Measurements from ENCODE around the gene AURKB. TPM values are rescaled to one million over a fixed set of nuclear protein-coding genes. Genes with fewer than 3 reads are reported as not detected.

The AURKB gene
- total and polyA plus RNA-seq, 2 donors (not counting 1 experiment from before 2014, with no cell fraction given): 1.1 to 5.3 TPM

- ChIA-PET POLR2A (interaction anchor here (1.1 to 3.6 kb wide), 4 partner anchors 12 to 87 kb away, joined by 3 to 18 read pairs (median 4); partner anchors contain the start of gene CTC1), CTCF (interaction anchor here (0.6 to 7.7 kb wide), 14 partner anchors 24 to 138 kb away, joined by 3 to 86 read pairs (median 4); partner anchors contain the start of genes ALOXE3, HES7 and SLC25A35)
- no peaks in the 10 kb centered on the region for H3K9me3 Mint-ChIP-seq (ENCODE audit: insufficient read depth)
- intact Hi-C loops (cut with micrococcal nuclease): no loop called here
- H3K27ac Mint-ChIP-seq: peak overlapping the region; percentile 92
- Histone ChIP-seq H3K4me2 (replicated peaks; ENCODE audit: low read depth, low read length, poor library complexity, severe bottlenecking) (peak overlapping the region; percentile 99), H2AFZ (ENCODE audit: insufficient read depth, low read depth, low read length, poor library complexity, severe bottlenecking) (no peak overlapping the region), H3K4me1 (ENCODE audit: control insufficient read depth in 2 of 2, insufficient read depth in 2 of 2, low read length in 2 of 2) (peaks cover 42 to 69% of the 10 kb centered on the region in 2 donors), H3K4me3 (ENCODE audit: control extremely low read depth in 1 of 5, extremely low read depth in 1 of 5, insufficient read depth in 1 of 5, low read depth in 2 of 5, low read length in 4 of 5) (peak overlapping the region; percentile 67 to 98 (median 94)), H3K79me2 (ENCODE audit: control insufficient read depth, insufficient read depth, low read length) (peaks cover 25% of the 10 kb centered on the region), H4K20me1 (ENCODE audit: control insufficient read depth, insufficient read depth, low read length, poor library complexity, severe bottlenecking) (peaks cover 4% of the 10 kb centered on the region), H3K27ac (ENCODE audit: low read length in 2 of 2) (peak overlapping the region; percentile 94 to 99), H3K27me3 (replicated peaks in 1 of 4; ENCODE audit: control extremely low read depth in 1 of 4, control insufficient read depth in 3 of 4, insufficient read depth in 4 of 4, low read length in 3 of 4) (no peaks in the 10 kb centered on the region), H3K9ac (ENCODE audit: low read length) (peak overlapping the region; percentile 99), H3K9me3 (ENCODE audit: control extremely low read depth in 1 of 3, control insufficient read depth in 2 of 3, insufficient read depth in 1 of 3, low read length in 2 of 3) (no peaks in the 10 kb centered on the region), H3K36me3 (replicated peaks in 1 of 2; ENCODE audit: control extremely low read depth in 1 of 2, control insufficient read depth in 1 of 2, extremely low read depth in 1 of 2, insufficient read depth in 2 of 2, low read length in 1 of 2) (peaks cover 0 to 26% of the 10 kb centered on the region in 2 experiments)
- TF ChIP-seq CTCF (IDR thresholded peaks at IDR 0.05): no peak
- TF ChIP-seq EZH2 (IDR thresholded peaks at IDR 0.05; ENCODE audit: borderline replicate concordance, insufficient read depth, low read depth, low read length, poor library complexity, severe bottlenecking): no peak
- ATAC-seq (ENCODE audit: low read depth): no peak
- peaks cover 49% of the 10 kb centered on the region for H3K4me1 Mint-ChIP-seq
- peak overlapping the region; percentile 87 for H3K4me3 Mint-ChIP-seq
- no peaks in the 10 kb centered on the region for H3K27me3 Mint-ChIP-seq
- WGBS (ENCODE audit: insufficient coverage): 86% methylated on average over 13 of the region's 19 CpGs
- no peak for DNase-seq
These were observed 48.8 kb downstream of the AURKB start for GRCh38 chr17:8161289-8162232.

Measured in B cell (primary cell).